Measurements from ENCODE around the gene EGFL6.

The EGFL6 gene, protein sequence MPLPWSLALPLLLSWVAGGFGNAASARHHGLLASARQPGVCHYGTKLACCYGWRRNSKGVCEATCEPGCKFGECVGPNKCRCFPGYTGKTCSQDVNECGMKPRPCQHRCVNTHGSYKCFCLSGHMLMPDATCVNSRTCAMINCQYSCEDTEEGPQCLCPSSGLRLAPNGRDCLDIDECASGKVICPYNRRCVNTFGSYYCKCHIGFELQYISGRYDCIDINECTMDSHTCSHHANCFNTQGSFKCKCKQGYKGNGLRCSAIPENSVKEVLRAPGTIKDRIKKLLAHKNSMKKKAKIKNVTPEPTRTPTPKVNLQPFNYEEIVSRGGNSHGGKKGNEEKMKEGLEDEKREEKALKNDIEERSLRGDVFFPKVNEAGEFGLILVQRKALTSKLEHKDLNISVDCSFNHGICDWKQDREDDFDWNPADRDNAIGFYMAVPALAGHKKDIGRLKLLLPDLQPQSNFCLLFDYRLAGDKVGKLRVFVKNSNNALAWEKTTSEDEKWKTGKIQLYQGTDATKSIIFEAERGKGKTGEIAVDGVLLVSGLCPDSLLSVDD

DNA sequence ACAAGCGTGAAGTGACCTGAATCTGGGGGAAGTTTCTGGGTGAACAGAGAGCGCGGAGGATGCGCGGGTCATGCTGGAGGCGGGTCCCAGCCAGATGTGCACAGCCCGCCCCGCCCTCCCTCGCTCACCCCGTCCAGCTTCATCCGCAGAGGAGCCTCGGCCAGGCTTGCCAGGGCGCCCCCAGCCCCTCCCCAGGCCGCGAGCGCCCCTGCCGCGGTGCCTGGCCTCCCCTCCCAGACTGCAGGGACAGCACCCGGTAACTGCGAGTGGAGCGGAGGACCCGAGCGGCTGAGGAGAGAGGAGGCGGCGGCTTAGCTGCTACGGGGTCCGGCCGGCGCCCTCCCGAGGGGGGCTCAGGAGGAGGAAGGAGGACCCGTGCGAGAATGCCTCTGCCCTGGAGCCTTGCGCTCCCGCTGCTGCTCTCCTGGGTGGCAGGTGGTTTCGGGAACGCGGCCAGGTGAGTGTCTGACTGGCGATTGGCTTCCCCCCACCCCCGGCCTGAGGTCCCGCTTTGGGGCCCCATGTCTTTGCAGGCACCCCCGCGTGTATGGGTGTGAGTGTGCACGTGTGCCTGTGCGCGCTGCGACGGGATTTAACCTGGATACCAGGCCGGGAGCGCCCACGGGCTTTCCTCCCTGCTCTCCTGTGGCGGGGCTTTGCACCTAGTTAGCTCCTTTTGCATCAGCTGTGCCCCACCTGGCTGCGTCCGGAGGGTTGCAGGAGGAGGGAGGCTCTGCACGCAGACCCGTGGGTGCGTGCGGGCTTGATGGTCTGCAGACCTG, at the start of gene EGFL6:
Gene EGFL6, plus strand, starts transcription at position 123 of the 782 bp plus-strand sequence. Its CDS starts 261 bp downstream, at position 384.
- Histone ChIP-seq H3K27ac (no peak within 1 kb of the TSS), H3K27me3 (replicated peaks) (peaks cover 32% of the 10 kb centered on the region), H3K36me3 (replicated peaks) (no peaks in the 10 kb centered on the region), H3K4me3 (ENCODE audit: low read depth, low read length) (no peak within 1 kb of the TSS)
- TF ChIP-seq, protein P1, sequence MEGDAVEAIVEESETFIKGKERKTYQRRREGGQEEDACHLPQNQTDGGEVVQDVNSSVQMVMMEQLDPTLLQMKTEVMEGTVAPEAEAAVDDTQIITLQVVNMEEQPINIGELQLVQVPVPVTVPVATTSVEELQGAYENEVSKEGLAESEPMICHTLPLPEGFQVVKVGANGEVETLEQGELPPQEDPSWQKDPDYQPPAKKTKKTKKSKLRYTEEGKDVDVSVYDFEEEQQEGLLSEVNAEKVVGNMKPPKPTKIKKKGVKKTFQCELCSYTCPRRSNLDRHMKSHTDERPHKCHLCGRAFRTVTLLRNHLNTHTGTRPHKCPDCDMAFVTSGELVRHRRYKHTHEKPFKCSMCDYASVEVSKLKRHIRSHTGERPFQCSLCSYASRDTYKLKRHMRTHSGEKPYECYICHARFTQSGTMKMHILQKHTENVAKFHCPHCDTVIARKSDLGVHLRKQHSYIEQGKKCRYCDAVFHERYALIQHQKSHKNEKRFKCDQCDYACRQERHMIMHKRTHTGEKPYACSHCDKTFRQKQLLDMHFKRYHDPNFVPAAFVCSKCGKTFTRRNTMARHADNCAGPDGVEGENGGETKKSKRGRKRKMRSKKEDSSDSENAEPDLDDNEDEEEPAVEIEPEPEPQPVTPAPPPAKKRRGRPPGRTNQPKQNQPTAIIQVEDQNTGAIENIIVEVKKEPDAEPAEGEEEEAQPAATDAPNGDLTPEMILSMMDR (IDR thresholded peaks at IDR 0.05; ENCODE audit: low read depth, low read length, missing control alignments) = no peak
- in situ Hi-C loops (cut with HindIII; ENCODE audit: low pct_ligation_motif_present, low sequenced_read_pairs) = no loop called here
- no peak for DNase-seq

DNA sequence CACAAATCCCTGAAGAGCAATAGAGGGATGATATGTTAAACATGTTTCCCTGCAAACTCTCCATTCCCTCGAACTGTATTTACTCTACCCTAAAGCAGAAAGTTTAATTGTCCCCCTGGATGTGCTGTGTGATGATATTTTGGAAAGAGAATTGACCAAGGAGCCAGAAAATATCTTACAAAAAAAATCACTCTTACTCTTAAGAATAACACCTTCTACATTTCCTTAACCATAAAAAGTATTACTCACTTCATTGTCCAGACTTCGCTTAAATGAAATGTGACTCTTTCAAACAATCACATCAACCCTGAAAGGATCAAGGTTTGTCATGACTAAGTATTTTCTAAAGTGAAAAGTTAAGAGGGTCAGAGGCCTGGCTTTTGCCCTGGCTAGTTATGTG, 49.0 kb upstream of the EGFL6 start:
- Histone ChIP-seq H3K27me3 (replicated peaks) (no peaks in the 10 kb centered on the region), H3K4me3 (ENCODE audit: low read depth, low read length) (no peak overlapping the region), H3K36me3 (replicated peaks) (no peaks in the 10 kb centered on the region), H3K27ac (no peak overlapping the region)
- TF ChIP-seq, protein P1 (IDR thresholded peaks at IDR 0.05; ENCODE audit: low read depth, low read length, missing control alignments) = no peak
- in situ Hi-C loops (cut with HindIII; ENCODE audit: low pct_ligation_motif_present, low sequenced_read_pairs) = no loop called here
- no peak for DNase-seq

DNA sequence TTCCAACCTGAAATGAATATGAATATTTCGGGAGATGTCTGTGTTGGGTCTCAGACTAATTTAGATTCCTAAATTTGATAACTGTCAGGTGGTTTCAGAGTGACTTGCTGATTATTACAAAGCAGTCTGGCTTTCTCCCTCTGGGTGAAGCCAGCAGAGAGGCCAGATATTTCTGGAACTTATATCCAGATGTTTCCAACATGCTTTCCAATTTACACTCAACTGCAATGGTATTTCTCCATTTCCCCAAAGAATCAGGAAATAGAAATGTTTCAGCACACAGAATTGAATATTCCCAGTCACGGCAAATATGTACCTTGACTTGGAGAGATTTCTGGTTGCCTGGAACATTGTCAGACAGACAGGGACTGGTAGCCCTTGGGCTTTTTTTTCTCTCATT, 48.5 kb upstream of the EGFL6 start:
- DNase-seq = no peak

DNA sequence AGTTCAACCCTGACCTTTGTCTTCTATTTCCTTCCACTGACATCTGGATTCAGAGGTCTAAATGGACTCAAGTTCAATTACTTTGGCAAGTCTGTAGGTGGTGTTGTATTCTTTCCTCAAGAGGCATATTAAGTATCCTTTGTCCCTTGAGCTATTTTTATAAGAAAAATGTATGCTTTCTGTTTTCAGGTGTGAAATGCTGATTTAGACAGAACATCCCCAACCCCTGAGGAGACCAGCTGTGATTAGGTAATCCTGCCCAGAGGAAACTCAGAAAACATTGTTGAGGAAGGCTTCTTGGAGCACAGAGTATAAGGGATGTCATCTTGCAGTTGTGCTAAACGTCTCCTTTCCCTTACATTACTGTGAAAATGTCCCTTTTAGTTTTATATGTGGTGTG, 46.6 kb upstream of the EGFL6 start:
- H3K27me3 ChIP-seq (replicated peaks) = no peaks in the 10 kb centered on the region
- H3K27ac ChIP-seq = no peak overlapping the region
- no peaks in the 10 kb centered on the region for H3K36me3 ChIP-seq (replicated peaks)
- no peak overlapping the region for H3K4me3 ChIP-seq (ENCODE audit: low read depth, low read length)
- no peak for DNase-seq
- TF ChIP-seq, protein P1 (IDR thresholded peaks at IDR 0.05; ENCODE audit: low read depth, low read length, missing control alignments) = no peak
- in situ Hi-C loops (cut with HindIII; ENCODE audit: low pct_ligation_motif_present, low sequenced_read_pairs) = no loop called here

More for the DNA sequence above, 48.5 kb upstream of the EGFL6 start:
- no peak overlapping the region for H3K4me3 ChIP-seq (ENCODE audit: low read depth, low read length)
- in situ Hi-C loops (cut with HindIII; ENCODE audit: low pct_ligation_motif_present, low sequenced_read_pairs) = no loop called here
- TF ChIP-seq, protein P1 (IDR thresholded peaks at IDR 0.05; ENCODE audit: low read depth, low read length, missing control alignments) = no peak
- H3K27me3 ChIP-seq (replicated peaks) = no peaks in the 10 kb centered on the region
- no peak overlapping the region for H3K27ac ChIP-seq
- no peaks in the 10 kb centered on the region for H3K36me3 ChIP-seq (replicated peaks)

DNA sequence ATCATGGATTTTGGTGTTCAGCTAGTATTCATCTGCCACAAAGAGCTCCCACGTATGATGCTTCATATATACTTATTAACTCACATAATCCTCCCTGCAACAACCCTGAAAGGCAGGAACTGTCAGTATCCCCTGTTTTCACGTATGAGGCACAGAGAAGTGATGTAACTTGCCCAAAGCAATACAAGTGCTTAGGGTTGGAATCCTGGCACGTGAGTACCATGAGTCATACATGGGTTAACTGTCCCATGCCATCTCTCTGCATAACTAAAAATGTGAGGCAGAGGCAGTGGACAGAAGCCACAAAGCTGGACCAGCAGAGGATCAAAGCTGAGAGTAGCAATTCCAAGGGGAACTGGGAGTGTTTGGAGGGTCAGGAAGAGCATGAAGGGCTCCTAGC, 35.7 kb upstream of the EGFL6 start:
- no peak overlapping the region for H3K4me3 ChIP-seq (ENCODE audit: low read depth, low read length)
- no peaks in the 10 kb centered on the region for H3K36me3 ChIP-seq (replicated peaks)
- no peak for DNase-seq
- no peak overlapping the region for H3K27ac ChIP-seq
- in situ Hi-C loops (cut with HindIII; ENCODE audit: low pct_ligation_motif_present, low sequenced_read_pairs) = no loop called here
- TF ChIP-seq, protein P1 (IDR thresholded peaks at IDR 0.05; ENCODE audit: low read depth, low read length, missing control alignments) = no peak
- no peaks in the 10 kb centered on the region for H3K27me3 ChIP-seq (replicated peaks)
